ENCODE data around the gene SHISA8.
"Not testable (repeated sequence)": the region's sequence is repeated elsewhere in the genome, so short reads cannot be mapped to it uniquely, and the experiment has no call there.

The SHISA8 gene

GRCh38 chr22:41876275-41876674 is 38.6 kb downstream of the SHISA8 start:
- Histone ChIP-seq H3K4me3 (ENCODE audit: severe bottlenecking) (no peak overlapping the region), H3K36me3 (ENCODE audit: low read depth) (peaks cover 99% of the 10 kb centered on the region), H3K4me1 (ENCODE audit: insufficient read depth, poor library complexity, severe bottlenecking) (no peaks in the 10 kb centered on the region), H3K27ac (ENCODE audit: poor library complexity, severe bottlenecking) (no peak overlapping the region), H3K27me3 (ENCODE audit: insufficient read depth, poor library complexity, severe bottlenecking) (no peaks in the 10 kb centered on the region), H3K9me3 (ENCODE audit: severe bottlenecking) (no peaks in the 10 kb centered on the region)
- DNase-seq (ENCODE audit: low spot score) (no peak), ATAC-seq (ENCODE audit: low read depth) (no peak)
- TF ChIP-seq, protein P1, sequence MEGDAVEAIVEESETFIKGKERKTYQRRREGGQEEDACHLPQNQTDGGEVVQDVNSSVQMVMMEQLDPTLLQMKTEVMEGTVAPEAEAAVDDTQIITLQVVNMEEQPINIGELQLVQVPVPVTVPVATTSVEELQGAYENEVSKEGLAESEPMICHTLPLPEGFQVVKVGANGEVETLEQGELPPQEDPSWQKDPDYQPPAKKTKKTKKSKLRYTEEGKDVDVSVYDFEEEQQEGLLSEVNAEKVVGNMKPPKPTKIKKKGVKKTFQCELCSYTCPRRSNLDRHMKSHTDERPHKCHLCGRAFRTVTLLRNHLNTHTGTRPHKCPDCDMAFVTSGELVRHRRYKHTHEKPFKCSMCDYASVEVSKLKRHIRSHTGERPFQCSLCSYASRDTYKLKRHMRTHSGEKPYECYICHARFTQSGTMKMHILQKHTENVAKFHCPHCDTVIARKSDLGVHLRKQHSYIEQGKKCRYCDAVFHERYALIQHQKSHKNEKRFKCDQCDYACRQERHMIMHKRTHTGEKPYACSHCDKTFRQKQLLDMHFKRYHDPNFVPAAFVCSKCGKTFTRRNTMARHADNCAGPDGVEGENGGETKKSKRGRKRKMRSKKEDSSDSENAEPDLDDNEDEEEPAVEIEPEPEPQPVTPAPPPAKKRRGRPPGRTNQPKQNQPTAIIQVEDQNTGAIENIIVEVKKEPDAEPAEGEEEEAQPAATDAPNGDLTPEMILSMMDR (IDR thresholded peaks at IDR 0.05; ENCODE audit: poor library complexity, severe bottlenecking): no peak

DNA sequence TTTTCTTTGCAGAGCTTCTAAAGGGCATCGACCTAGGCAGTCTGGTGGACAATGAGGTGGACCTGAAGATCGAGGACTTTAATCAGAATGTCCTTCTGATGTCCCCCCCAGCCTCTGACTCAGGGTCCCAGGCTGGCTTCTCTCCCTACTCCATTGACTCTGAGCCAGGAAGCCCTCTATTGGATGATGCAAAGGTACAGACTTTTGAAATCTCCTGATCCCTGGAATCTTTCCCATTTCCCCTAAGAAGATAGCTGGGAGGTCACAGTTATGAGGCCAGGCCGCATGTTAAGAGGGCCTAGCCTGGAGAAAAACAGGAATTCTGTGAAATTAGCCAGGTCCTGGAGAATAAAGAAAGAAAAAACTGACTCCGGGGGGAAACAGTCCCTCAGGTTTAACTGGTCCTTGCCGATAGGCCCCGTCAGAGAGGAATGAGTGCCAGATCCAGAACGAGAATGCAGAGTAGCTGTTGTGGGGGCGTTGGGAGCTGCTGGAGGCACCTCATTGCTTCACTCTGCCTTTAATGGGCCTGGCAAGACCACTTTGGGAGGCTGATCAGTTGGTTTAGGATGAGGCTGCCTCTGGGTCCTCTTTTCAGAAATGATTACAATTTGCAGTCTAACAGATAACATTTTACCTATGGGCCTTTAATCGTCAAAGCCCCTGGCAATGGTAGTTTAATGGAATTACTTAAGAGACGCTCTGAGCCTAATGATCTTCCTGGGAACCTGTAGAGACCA is 39.2 kb downstream of the SHISA8 start:
- peaks cover 99% of the 10 kb centered on the region for H3K36me3 ChIP-seq (ENCODE audit: low read depth)
- H3K9me3 ChIP-seq (ENCODE audit: severe bottlenecking): no peaks in the 10 kb centered on the region
- H3K4me1 ChIP-seq (ENCODE audit: insufficient read depth, poor library complexity, severe bottlenecking): no peaks in the 10 kb centered on the region
- TF ChIP-seq, protein P1 (IDR thresholded peaks at IDR 0.05; ENCODE audit: poor library complexity, severe bottlenecking): no peak
- no peak overlapping the region for H3K4me3 ChIP-seq (ENCODE audit: severe bottlenecking)
- H3K27ac ChIP-seq (ENCODE audit: poor library complexity, severe bottlenecking): no peak overlapping the region
- DNase-seq (ENCODE audit: low spot score): no peak
- no peaks in the 10 kb centered on the region for H3K27me3 ChIP-seq (ENCODE audit: insufficient read depth, poor library complexity, severe bottlenecking)
- ATAC-seq (ENCODE audit: low read depth): no peak

DNA sequence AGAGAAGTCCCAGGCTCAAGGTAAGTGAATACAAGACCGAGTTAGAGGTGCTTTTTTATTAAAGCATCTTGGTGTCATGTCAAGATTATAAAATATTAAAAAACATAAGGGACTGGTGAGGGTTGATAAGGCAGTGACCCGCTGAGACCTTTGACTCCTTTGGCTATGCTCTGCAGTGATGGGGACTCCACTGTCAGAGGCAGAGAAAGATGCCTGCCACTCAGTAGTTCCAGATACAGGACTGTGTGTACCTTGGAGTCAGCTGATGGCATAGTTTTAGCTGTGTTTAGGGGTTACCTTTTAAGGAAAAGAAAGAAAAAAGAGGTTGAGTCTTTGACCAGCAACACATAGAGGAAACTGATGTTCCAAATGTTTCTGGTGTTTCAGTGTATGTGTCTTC is 40.8 kb downstream of the SHISA8 start:
- peaks cover 100% of the 10 kb centered on the region for H3K36me3 ChIP-seq (ENCODE audit: low read depth)
- TF ChIP-seq, protein P1 (IDR thresholded peaks at IDR 0.05; ENCODE audit: poor library complexity, severe bottlenecking): no peak
- ATAC-seq (ENCODE audit: low read depth) (no peak), DNase-seq (ENCODE audit: low spot score) (no peak)
- H3K4me3 ChIP-seq (ENCODE audit: severe bottlenecking): no peak overlapping the region
- no peaks in the 10 kb centered on the region for H3K27me3 ChIP-seq (ENCODE audit: insufficient read depth, poor library complexity, severe bottlenecking)
- no peaks in the 10 kb centered on the region for H3K4me1 ChIP-seq (ENCODE audit: insufficient read depth, poor library complexity, severe bottlenecking)
- no peaks in the 10 kb centered on the region for H3K9me3 ChIP-seq (ENCODE audit: severe bottlenecking)
- H3K27ac ChIP-seq (ENCODE audit: poor library complexity, severe bottlenecking): no peak overlapping the region

DNA sequence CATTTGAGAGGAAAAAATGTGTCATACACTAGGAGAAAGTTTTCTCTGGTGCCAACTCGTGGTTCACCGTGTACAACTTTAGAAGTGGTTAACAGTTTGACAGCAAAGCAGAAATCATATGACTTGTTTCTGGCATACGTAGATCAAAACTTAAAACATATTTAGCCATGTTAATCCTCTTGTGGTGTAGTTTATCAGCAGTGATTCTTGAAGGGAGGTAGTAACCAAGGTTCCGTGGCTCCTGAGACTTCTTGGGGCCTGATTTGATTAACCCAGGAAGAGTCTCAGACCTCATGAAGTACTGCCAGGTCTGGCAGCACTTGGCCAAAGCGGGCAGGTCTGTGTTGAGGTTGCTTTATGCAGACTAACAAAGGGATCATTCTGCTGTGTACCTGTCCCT is 41.5 kb downstream of the SHISA8 start:
- ATAC-seq (ENCODE audit: low read depth): no peak
- Histone ChIP-seq H3K27ac (ENCODE audit: poor library complexity, severe bottlenecking) (no peak overlapping the region), H3K9me3 (ENCODE audit: severe bottlenecking) (no peaks in the 10 kb centered on the region), H3K36me3 (ENCODE audit: low read depth) (peaks cover 100% of the 10 kb centered on the region), H3K4me3 (ENCODE audit: severe bottlenecking) (no peak overlapping the region), H3K27me3 (ENCODE audit: insufficient read depth, poor library complexity, severe bottlenecking) (no peaks in the 10 kb centered on the region), H3K4me1 (ENCODE audit: insufficient read depth, poor library complexity, severe bottlenecking) (no peaks in the 10 kb centered on the region)
- DNase-seq (ENCODE audit: low spot score): no peak
- TF ChIP-seq, protein P1 (IDR thresholded peaks at IDR 0.05; ENCODE audit: poor library complexity, severe bottlenecking): no peak

- Histone ChIP-seq H3K4me1 (ENCODE audit: insufficient read depth, poor library complexity, severe bottlenecking) (no peaks in the 10 kb centered on the region), H3K27ac (ENCODE audit: poor library complexity, severe bottlenecking) (no peak overlapping the region), H3K36me3 (ENCODE audit: low read depth) (peaks cover 100% of the 10 kb centered on the region), H3K9me3 (ENCODE audit: severe bottlenecking) (no peaks in the 10 kb centered on the region), H3K27me3 (ENCODE audit: insufficient read depth, poor library complexity, severe bottlenecking) (no peaks in the 10 kb centered on the region), H3K4me3 (ENCODE audit: severe bottlenecking) (no peak overlapping the region)
- TF ChIP-seq, protein P1 (IDR thresholded peaks at IDR 0.05; ENCODE audit: poor library complexity, severe bottlenecking): no peak
- ATAC-seq (ENCODE audit: low read depth): no peak
- no peak for DNase-seq (ENCODE audit: low spot score)
Observed at GRCh38 chr22:41870786-41871185, 44.1 kb downstream of the SHISA8 start.

GRCh38 chr22:41870081-41870480 is 44.8 kb downstream of the SHISA8 start:
- H3K36me3 ChIP-seq (ENCODE audit: low read depth): peaks cover 100% of the 10 kb centered on the region
- ATAC-seq (ENCODE audit: low read depth): not testable (repeated sequence)

More at GRCh38 chr22:41870081-41870480, 44.8 kb downstream of the SHISA8 start:
- not testable (repeated sequence) for DNase-seq (ENCODE audit: low spot score); H3K4me1 ChIP-seq (ENCODE audit: insufficient read depth, poor library complexity, severe bottlenecking); H3K27me3 ChIP-seq (ENCODE audit: insufficient read depth, poor library complexity, severe bottlenecking); H3K9me3 ChIP-seq (ENCODE audit: severe bottlenecking); H3K4me3 ChIP-seq (ENCODE audit: severe bottlenecking); H3K27ac ChIP-seq (ENCODE audit: poor library complexity, severe bottlenecking)
